WI38 (cell line): Measurements from ENCODE around the gene APOBEC3C.

Source experiments
- H3K4me3 ChIP-seq: 2 replicates; pipeline ENCODE4 v1.5.1; 2011; ENCODE audit warnings: low read depth, mild to moderate bottlenecking, control low read depth, low read length
- CTCF ChIP-seq: IDR thresholded peaks from 2 replicates; pipeline ENCODE4 v1.5.1; 2012; ENCODE audit warnings: low read depth, mild to moderate bottlenecking, control low read depth, low read length

APOBEC3C gene

DNA sequence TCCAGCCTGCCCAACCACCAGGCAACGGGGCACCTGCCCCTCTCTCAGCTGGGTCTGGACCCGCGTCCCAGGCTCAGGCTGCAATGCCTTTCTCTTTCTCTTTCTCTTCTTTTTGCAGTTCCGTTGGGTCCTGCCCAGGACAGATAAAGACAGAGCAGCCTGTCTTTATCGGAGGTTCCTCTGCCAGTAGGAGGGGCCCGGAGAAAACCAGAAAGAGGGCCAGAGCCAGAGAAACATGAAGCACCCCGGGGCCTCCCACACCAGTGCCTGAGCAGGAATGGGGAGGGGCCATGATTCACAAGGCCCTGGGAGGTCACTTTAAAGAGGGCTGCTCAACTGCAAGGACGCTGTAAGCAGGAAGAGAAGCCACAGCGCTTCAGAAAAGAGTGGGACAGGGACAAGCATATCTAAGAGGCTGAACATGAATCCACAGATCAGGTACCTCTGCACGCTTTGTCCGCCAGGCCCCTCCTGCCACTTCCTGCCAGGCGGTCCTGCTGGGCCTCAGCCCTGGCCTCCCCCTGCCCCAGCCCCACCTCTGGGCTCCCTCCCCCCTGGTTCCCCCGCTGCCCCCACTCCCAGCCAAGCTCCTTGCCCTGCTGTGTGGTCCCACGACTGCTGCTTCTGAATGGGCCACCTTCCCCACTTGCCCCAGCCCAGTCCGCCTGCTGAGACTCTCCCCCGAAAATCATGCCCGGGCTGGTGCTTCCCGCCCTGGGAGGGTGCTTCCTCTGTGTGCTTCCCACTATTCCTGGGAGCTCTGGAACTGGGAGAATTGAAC, at the start of gene APOBEC3C:
Gene APOBEC3C, plus strand, starts transcription at position 316 of the 781 bp plus-strand sequence. Its CDS starts 106 bp downstream, at position 422.
- peak within 1 kb of the TSS; percentile 74 for H3K4me3 ChIP-seq
- no peak for TF ChIP-seq CTCF

- no peak for TF ChIP-seq CTCF
- no peak overlapping the region for H3K4me3 ChIP-seq
Observed at GRCh38 chr22:38964306-38964705, 49.8 kb upstream of the APOBEC3C start.

GRCh38 chr22:38964989-38965388, 49.1 kb upstream of the APOBEC3C start:
- TF ChIP-seq CTCF = no peak
- no peak overlapping the region for H3K4me3 ChIP-seq

GRCh38 chr22:38965614-38966379, 48.3 kb upstream of the APOBEC3C start:
- TF ChIP-seq CTCF = no peak
- no peak overlapping the region for H3K4me3 ChIP-seq

GRCh38 chr22:38966380-38966702, 47.7 kb upstream of the APOBEC3C start:
- no peak overlapping the region for H3K4me3 ChIP-seq
- no peak for TF ChIP-seq CTCF

DNA sequence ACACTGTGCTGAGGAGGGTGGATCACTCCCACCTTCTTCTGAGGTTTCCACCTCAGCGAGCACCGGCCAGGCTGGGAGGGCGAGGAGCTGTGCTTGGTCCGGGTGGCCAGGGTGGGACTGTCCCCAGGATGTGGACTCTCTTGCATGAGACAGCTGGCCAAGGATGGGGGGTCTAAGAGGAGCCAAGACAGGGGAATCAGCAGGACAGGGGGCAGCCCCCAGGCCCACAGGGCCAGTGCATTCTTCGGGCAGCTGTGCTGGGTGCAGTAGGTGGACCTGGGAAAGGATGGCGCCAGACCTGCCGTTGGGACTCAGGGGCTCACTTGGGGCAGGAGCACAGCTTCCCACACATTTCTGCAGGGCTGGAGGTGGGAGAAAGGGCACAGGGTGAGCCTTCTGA, 47.1 kb upstream of the APOBEC3C start:
- no peak overlapping the region for H3K4me3 ChIP-seq
- no peak for TF ChIP-seq CTCF
